HG02588 (cell line): ENCODE results near the gene COG6.
A peak's percentile ranks its signal among the peaks of the same experiment; 100 is the strongest.

Source experiments
- ATAC-seq: cut with Tn5 transposase; IDR thresholded peaks from one replicate; pipeline ENCODE4 v1.9.1; 2021; ENCODE audit warnings: mild to moderate bottlenecking, moderate library complexity; ENCODE audit not compliant: unreplicated experiment

The COG6 gene

GRCh38 chr13:39655569-39656324 lies at the start of gene COG6:
TSS of gene COG6 (plus strand) at chr13:39655662. CDS start at chr13:39655727, 65 bp downstream.
- peak; percentile 98 for ATAC-seq

GRCh38 chr13:39605677-39606320 lies 49.7 kb upstream of the COG6 start:
- no peak for ATAC-seq

GRCh38 chr13:39607876-39608275 lies 47.6 kb upstream of the COG6 start:
- no peak for ATAC-seq

- ATAC-seq: no peak
These were observed 43.3 kb upstream of the COG6 start for GRCh38 chr13:39612023-39612637.

- ATAC-seq: peak; percentile 53
These were observed 39.3 kb upstream of the COG6 start for GRCh38 chr13:39616087-39616694.

GRCh38 chr13:39618561-39618960 lies 36.9 kb upstream of the COG6 start:
- no peak for ATAC-seq

- no peak for ATAC-seq
These were observed 32.0 kb upstream of the COG6 start for GRCh38 chr13:39623466-39623865.

- no peak for ATAC-seq
These were observed 24.2 kb upstream of the COG6 start for GRCh38 chr13:39631307-39631706.

- ATAC-seq: no peak
These were observed 22.5 kb upstream of the COG6 start for GRCh38 chr13:39632994-39633393.

- ATAC-seq: no peak
These were observed 19.9 kb upstream of the COG6 start for GRCh38 chr13:39635564-39635963.

GRCh38 chr13:39637890-39638289 lies 17.6 kb upstream of the COG6 start:
- ATAC-seq: no peak

GRCh38 chr13:39641645-39642044 lies 13.8 kb upstream of the COG6 start:
- no peak for ATAC-seq

GRCh38 chr13:39646122-39646521 lies 9.3 kb upstream of the COG6 start:
- ATAC-seq: no peak

- peak; percentile 3 for ATAC-seq
These were observed 357 bp upstream of the COG6 start for GRCh38 chr13:39655041-39655568.

GRCh38 chr13:39656325-39656677 lies 839 bp downstream of the COG6 start:
- no peak for ATAC-seq

- ATAC-seq: no peak
These were observed 8.0 kb downstream of the COG6 start for GRCh38 chr13:39663508-39663907.

- ATAC-seq: no peak
These were observed 8.5 kb downstream of the COG6 start for GRCh38 chr13:39663958-39664357.

- no peak for ATAC-seq
These were observed 10.3 kb downstream of the COG6 start for GRCh38 chr13:39665763-39666162.

GRCh38 chr13:39670445-39670844 lies 15.0 kb downstream of the COG6 start:
- no peak for ATAC-seq

GRCh38 chr13:39672378-39673132 lies 17.1 kb downstream of the COG6 start:
- ATAC-seq: no peak

GRCh38 chr13:39675904-39676303 lies 20.4 kb downstream of the COG6 start:
- ATAC-seq: no peak
